ENCODE results near the gene LARGE1.
A peak's percentile ranks its signal among the peaks of the same experiment; 100 is the strongest.

LARGE1 gene

GRCh38 chr22:33440756-33441155, 479.5 kb downstream of the LARGE1 start:
- H3K4me3 Mint-ChIP-seq, result no peak overlapping the region
- H3K36me3 Mint-ChIP-seq (ENCODE audit: low read depth), result no peaks in the 10 kb centered on the region
- no peaks in the 10 kb centered on the region for H3K27me3 Mint-ChIP-seq (ENCODE audit: low read depth)
- no peaks in the 10 kb centered on the region for H3K9me3 Mint-ChIP-seq
- no peak for TF ChIP-seq CTCF (IDR thresholded peaks at IDR 0.05; ENCODE audit: unreplicated experiment in 3 of 3)
- no peak overlapping the region for H3K27ac Mint-ChIP-seq
- H3K4me1 Mint-ChIP-seq, result peaks cover 20% of the 10 kb centered on the region

- no peak overlapping the region for H3K4me3 Mint-ChIP-seq
- no peaks in the 10 kb centered on the region for H3K9me3 Mint-ChIP-seq
- no peaks in the 10 kb centered on the region for H3K36me3 Mint-ChIP-seq (ENCODE audit: low read depth)
- H3K27me3 Mint-ChIP-seq (ENCODE audit: low read depth), result no peaks in the 10 kb centered on the region
- peaks cover 14% of the 10 kb centered on the region for H3K4me1 Mint-ChIP-seq
- TF ChIP-seq CTCF (IDR thresholded peaks at IDR 0.05; ENCODE audit: unreplicated experiment in 3 of 3), result no peak
- peak overlapping the region in 2 of 3 experiments; percentile 21 to 61 for H3K27ac Mint-ChIP-seq
Observed at GRCh38 chr22:33438273-33438672, 482.0 kb downstream of the LARGE1 start.

GRCh38 chr22:33431300-33431699, 489.0 kb downstream of the LARGE1 start:
- no peak for TF ChIP-seq CTCF (IDR thresholded peaks at IDR 0.05; ENCODE audit: unreplicated experiment in 3 of 3)
- H3K27me3 Mint-ChIP-seq (ENCODE audit: low read depth), result peaks cover 3% of the 10 kb centered on the region
- peaks cover 12% of the 10 kb centered on the region for H3K4me1 Mint-ChIP-seq
- no peaks in the 10 kb centered on the region for H3K9me3 Mint-ChIP-seq
- H3K36me3 Mint-ChIP-seq (ENCODE audit: low read depth), result peaks cover 6% of the 10 kb centered on the region
- H3K27ac Mint-ChIP-seq, result no peak overlapping the region
- H3K4me3 Mint-ChIP-seq, result no peak overlapping the region

- Mint-ChIP-seq H3K9me3 (no peaks in the 10 kb centered on the region), H3K27me3 (ENCODE audit: low read depth) (peaks cover 3% of the 10 kb centered on the region), H3K4me3 (no peak overlapping the region), H3K4me1 (peaks cover 13% of the 10 kb centered on the region), H3K27ac (no peak overlapping the region), H3K36me3 (ENCODE audit: low read depth) (peaks cover 6% of the 10 kb centered on the region)
- TF ChIP-seq CTCF (IDR thresholded peaks at IDR 0.05; ENCODE audit: unreplicated experiment in 3 of 3), result no peak
Observed at GRCh38 chr22:33429281-33429680, 491.0 kb downstream of the LARGE1 start.

GRCh38 chr22:33427461-33427860, 492.8 kb downstream of the LARGE1 start:
- H3K27me3 Mint-ChIP-seq (ENCODE audit: low read depth), result peaks cover 3% of the 10 kb centered on the region
- no peak overlapping the region for H3K4me3 Mint-ChIP-seq
- H3K9me3 Mint-ChIP-seq, result no peaks in the 10 kb centered on the region
- peaks cover 6% of the 10 kb centered on the region for H3K36me3 Mint-ChIP-seq (ENCODE audit: low read depth)
- H3K4me1 Mint-ChIP-seq, result peaks cover 13% of the 10 kb centered on the region
- no peak overlapping the region for H3K27ac Mint-ChIP-seq
- TF ChIP-seq CTCF (IDR thresholded peaks at IDR 0.05; ENCODE audit: unreplicated experiment in 3 of 3), result no peak

GRCh38 chr22:33426451-33426850, 493.8 kb downstream of the LARGE1 start:
- H3K4me1 Mint-ChIP-seq, result peaks cover 13% of the 10 kb centered on the region
- H3K4me3 Mint-ChIP-seq, result no peak overlapping the region
- H3K27me3 Mint-ChIP-seq (ENCODE audit: low read depth), result peaks cover 3% of the 10 kb centered on the region
- no peaks in the 10 kb centered on the region for H3K9me3 Mint-ChIP-seq
- no peak overlapping the region for H3K27ac Mint-ChIP-seq
- peaks cover 12% of the 10 kb centered on the region for H3K36me3 Mint-ChIP-seq (ENCODE audit: low read depth)
- no peak for TF ChIP-seq CTCF (IDR thresholded peaks at IDR 0.05; ENCODE audit: unreplicated experiment in 3 of 3)

Data from nephron (organoid).